WTC11 (cell line): ENCODE results near the gene MAGEC3.

Source experiments
- AR ChIP-seq: fragments of 250-450 bp; sonication (Bioruptor Pico); IDR thresholded peaks from 2 replicates; pipeline ENCODE4 v1.9.0; 2021; ENCODE audit warnings: mild to moderate bottlenecking
- ATF1 ChIP-seq: sonication (generic); formaldehyde crosslinking; IDR thresholded peaks from 2 replicates; pipeline ENCODE4 v1.8.1; 2023; ENCODE audit warnings: mild to moderate bottlenecking, moderate library complexity, missing genetic modification reagents
- CREB1 ChIP-seq: sonication (generic); formaldehyde crosslinking; IDR thresholded peaks from 2 replicates; pipeline ENCODE4 v1.8.0; 2023; ENCODE audit warnings: mild to moderate bottlenecking, missing genetic modification reagents
- CTCF ChIP-seq: fragments of 200-600 bp; IDR thresholded peaks from 2 replicates; pipeline ENCODE4 v1.8.0; 2022; ENCODE audit warnings: antibody characterized with exemption
- JUN ChIP-seq: sonication (generic); formaldehyde crosslinking; IDR thresholded peaks from 2 replicates; pipeline ENCODE4 v1.8.0; 2023; ENCODE audit warnings: mild to moderate bottlenecking, missing genetic modification reagents
- MAX ChIP-seq: sonication (generic); formaldehyde crosslinking; IDR thresholded peaks from 2 replicates; pipeline ENCODE4 v1.8.0; 2022; ENCODE audit warnings: mild to moderate bottlenecking, missing genetic modification reagents
- NR2C2 ChIP-seq: sonication (generic); formaldehyde crosslinking; IDR thresholded peaks from 2 replicates; pipeline ENCODE4 v1.8.0; 2022; ENCODE audit warnings: mild to moderate bottlenecking, missing genetic modification reagents
- SP1 ChIP-seq: sonication (generic); formaldehyde crosslinking; conservative IDR thresholded peaks from 2 replicates; pipeline ENCODE4 v1.8.1; 2022; ENCODE audit warnings: missing genetic modification reagents
- TEAD1 ChIP-seq: sonication (generic); formaldehyde crosslinking; IDR thresholded peaks from 2 replicates; pipeline ENCODE4 v1.8.0; 2022; ENCODE audit warnings: mild to moderate bottlenecking, missing genetic modification reagents
- TEAD4 ChIP-seq: sonication (generic); formaldehyde crosslinking; IDR thresholded peaks from 2 replicates; pipeline ENCODE4 v1.8.0; 2022; ENCODE audit warnings: mild to moderate bottlenecking, missing genetic modification reagents
- USF1 ChIP-seq: sonication (generic); formaldehyde crosslinking; IDR thresholded peaks from 2 replicates; pipeline ENCODE4 v1.8.0; 2022; ENCODE audit warnings: mild to moderate bottlenecking, missing genetic modification reagents
- USF2 ChIP-seq: sonication (generic); formaldehyde crosslinking; IDR thresholded peaks from 2 replicates; pipeline ENCODE4 v1.8.1; 2023; ENCODE audit warnings: mild to moderate bottlenecking, missing genetic modification reagents, moderate library complexity
- ZNF121 ChIP-seq: sonication (generic); formaldehyde crosslinking; IDR thresholded peaks from 2 replicates; pipeline ENCODE4 v1.8.0; 2023; ENCODE audit warnings: missing genetic modification reagents

- TF ChIP-seq AR (CRISPR knock-in tag): no peak
- no peak for TF ChIP-seq USF1 (CRISPR knock-in tag)
- TF ChIP-seq SP1 (CRISPR knock-in tag): no peak
- no peak for TF ChIP-seq NR2C2 (CRISPR knock-in tag)
- TF ChIP-seq CREB1 (CRISPR knock-in tag): no peak
- TF ChIP-seq MAX: no peak
- no peak for TF ChIP-seq JUN (CRISPR knock-in tag)
- TF ChIP-seq ZNF121 (CRISPR knock-in tag): no peak
- no peak for TF ChIP-seq TEAD1 (CRISPR knock-in tag)
- no peak for TF ChIP-seq TEAD4 (CRISPR knock-in tag)
- no peak for TF ChIP-seq USF2 (CRISPR knock-in tag)
- no peak for TF ChIP-seq CTCF
- no peak for TF ChIP-seq ATF1 (CRISPR knock-in tag)
Measured at GRCh38 chrX:141935645-141936044, 97.5 kb downstream of the MAGEC3 start.
